ENCODE results near the gene ALPK3.
A peak's percentile ranks its signal among the peaks of the same experiment; 100 is the strongest.

Gene ALPK3

DNA sequence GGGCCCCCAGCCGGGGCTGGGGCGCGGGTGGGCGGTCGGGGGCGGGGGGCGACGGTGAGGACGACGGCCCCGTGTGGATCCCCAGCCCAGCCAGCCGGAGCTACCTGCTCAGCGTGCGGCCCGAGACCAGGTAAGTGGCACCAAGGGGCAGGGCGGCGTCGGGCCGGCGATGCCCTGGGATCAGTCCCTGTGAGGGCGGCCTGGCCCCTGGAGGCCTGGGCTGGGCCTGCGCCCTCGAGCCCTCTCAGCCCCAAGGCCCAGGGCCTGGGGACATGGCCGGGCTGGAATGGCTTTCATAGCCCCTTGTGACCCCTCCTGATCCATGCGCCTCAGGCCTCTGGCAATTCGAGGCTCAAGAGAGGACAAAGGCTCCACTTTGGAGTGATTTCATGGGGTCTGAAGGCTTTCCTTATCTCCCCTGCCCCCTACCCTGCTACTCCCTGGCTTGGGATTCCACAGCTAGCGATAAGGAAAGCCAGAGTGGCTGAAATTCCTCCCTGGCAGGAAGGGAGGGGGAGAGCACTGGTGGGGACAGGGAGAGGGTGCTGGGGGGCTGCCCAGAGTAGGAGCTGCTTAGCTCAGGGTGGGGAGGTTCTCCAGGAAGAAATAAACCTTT, 418 bp downstream of the ALPK3 start:
- peak overlapping the region; percentile 73 for H3K27ac ChIP-seq

DNA sequence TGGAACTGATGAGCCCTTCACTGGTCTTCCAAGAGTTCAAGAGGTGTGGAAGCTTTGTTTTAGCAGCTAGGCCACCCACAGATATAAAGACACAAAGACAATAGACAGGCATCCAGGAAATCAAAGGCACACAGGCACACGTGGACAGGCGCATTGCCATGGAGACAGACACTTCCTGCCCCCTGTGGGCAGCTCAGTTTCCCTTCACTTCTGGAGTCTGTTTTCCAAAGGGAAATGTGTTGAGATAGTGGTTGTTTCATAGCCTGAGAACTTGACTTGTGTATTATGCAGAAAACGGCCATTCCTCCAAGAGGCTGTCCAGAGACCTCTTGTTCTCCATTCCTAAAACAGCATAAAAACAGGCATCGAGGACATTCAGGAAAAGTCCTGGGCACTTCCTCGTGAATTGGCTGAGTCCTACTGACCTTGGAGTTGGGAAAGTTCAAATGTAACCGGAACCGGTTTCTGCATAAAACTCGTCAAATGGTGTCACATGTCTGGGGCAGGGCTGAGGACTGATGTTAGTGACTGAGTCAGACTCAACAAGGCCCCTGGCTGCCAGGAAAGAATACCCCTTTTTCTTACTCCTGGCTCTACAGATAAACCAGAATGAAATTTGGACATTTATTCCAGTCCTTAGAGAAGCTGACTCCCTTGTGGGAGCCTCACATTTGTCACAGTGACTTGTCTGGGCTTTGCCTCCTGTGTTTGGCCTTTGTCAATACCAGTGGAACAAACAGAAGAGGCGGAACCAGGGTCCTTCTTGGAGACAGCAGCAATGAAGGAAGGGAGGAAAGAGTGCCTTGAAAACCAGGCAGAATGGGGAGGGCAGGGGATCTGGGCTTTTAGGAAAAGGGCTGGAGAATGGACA, 1.3 kb downstream of the ALPK3 start:
- TF ChIP-seq, protein P1, sequence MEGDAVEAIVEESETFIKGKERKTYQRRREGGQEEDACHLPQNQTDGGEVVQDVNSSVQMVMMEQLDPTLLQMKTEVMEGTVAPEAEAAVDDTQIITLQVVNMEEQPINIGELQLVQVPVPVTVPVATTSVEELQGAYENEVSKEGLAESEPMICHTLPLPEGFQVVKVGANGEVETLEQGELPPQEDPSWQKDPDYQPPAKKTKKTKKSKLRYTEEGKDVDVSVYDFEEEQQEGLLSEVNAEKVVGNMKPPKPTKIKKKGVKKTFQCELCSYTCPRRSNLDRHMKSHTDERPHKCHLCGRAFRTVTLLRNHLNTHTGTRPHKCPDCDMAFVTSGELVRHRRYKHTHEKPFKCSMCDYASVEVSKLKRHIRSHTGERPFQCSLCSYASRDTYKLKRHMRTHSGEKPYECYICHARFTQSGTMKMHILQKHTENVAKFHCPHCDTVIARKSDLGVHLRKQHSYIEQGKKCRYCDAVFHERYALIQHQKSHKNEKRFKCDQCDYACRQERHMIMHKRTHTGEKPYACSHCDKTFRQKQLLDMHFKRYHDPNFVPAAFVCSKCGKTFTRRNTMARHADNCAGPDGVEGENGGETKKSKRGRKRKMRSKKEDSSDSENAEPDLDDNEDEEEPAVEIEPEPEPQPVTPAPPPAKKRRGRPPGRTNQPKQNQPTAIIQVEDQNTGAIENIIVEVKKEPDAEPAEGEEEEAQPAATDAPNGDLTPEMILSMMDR (IDR thresholded peaks at IDR 0.05), result no peak
- no peak for TF ChIP-seq ZFX (IDR thresholded peaks at IDR 0.05; ENCODE audit: borderline replicate concordance)
- H3K27ac ChIP-seq, result peak overlapping the region; percentile 73

More for the DNA sequence above, 418 bp downstream of the ALPK3 start:
- TF ChIP-seq ZFX (IDR thresholded peaks at IDR 0.05; ENCODE audit: borderline replicate concordance), result no peak
- TF ChIP-seq, protein P1 (IDR thresholded peaks at IDR 0.05), result no peak

GRCh38 chr15:84819291-84819768, 2.2 kb downstream of the ALPK3 start:
- TF ChIP-seq ZFX (IDR thresholded peaks at IDR 0.05; ENCODE audit: borderline replicate concordance), result no peak
- TF ChIP-seq, protein P1 (IDR thresholded peaks at IDR 0.05), result no peak
- H3K27ac ChIP-seq, result peak overlapping the region; percentile 73

DNA sequence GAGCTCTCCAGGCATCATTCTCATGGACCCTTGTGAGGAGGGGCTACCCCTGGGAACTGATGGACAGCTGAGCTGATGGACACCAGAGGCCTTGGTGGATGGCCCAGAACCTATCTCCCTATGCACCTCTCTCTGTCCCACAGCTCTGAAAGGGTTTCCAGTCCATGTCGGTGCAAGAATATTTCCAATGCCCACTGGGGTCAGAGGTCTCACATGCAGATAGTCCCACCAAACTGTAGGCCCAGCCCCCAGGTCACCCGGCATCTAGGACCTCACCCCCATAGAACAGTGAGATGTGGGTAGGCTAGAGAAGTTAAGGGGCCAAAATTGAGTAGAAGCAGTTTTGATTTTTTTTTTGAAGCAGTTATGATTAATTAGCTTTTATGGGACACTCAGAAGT, 2.6 kb downstream of the ALPK3 start:
- TF ChIP-seq, protein P1 (IDR thresholded peaks at IDR 0.05), result no peak
- no peak for TF ChIP-seq ZFX (IDR thresholded peaks at IDR 0.05; ENCODE audit: borderline replicate concordance)
- H3K27ac ChIP-seq, result peak overlapping the region; percentile 73; the same call in 1 of the 2 replicates

DNA sequence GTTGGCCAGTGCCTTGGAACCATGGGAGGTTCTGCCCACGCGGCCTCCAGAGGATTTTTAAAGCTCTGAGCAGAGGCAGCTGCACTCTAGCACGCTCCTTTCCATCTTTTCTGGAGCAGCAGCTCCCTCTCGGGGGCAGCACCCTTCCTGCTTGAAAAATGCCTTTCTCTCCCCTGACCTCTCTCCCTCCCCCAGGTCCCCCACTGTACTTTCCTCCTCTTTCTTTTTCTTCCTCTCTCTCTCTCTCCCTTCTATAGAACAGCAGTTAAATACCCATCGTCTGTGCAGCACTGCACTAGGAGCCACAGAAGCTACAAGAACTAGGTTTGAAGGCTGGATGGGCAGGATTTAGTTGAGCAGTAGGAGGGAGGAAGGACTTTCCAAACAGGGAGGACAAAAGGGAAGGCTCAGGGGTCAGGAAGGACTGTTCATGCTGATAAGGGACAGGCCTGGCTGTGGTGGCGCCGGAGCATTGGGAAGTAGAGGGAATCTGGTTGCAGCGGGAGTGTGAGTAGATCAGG, 4.4 kb downstream of the ALPK3 start:
- no peak overlapping the region for H3K27ac ChIP-seq
- TF ChIP-seq, protein P1 (IDR thresholded peaks at IDR 0.05), result no peak
- no peak for TF ChIP-seq ZFX (IDR thresholded peaks at IDR 0.05; ENCODE audit: borderline replicate concordance)

DNA sequence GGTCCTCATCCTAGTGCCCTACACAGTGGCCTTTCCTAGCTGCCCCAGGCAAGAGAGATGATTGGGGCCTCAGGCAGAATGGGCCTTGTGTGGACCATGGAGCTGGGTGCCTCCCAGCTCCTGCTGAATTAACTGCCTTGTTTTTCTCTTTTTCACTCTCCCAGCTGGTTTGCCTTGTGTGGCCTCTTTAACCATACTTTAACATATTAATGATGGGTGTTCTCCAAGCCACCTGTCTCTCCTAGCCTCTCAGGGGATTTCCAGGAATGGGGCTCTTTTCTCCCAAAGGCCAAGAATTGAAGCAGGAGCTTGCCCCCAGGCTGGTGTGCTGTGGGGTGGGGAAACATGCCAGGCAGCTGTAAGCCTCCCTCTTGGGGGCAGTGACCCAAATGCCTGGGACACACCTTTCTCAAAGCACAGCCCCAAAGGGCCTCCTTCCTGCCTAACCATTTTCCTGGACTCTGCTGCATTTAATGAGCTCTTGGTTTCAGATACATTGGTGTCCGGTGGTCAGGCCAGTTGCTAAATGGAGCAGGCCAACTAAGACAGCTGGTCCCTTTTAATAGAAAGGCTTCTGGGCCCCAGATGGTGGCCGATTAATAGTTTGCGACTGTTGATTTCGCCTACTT, 5.6 kb downstream of the ALPK3 start:
- no peak for TF ChIP-seq ZFX (IDR thresholded peaks at IDR 0.05; ENCODE audit: borderline replicate concordance)
- TF ChIP-seq, protein P1 (IDR thresholded peaks at IDR 0.05), result no peak

More for the DNA sequence above, 5.6 kb downstream of the ALPK3 start:
- no peak overlapping the region for H3K27ac ChIP-seq

Data from 22Rv1 (cell line).